IPS-15b (cell line): Measurements from ENCODE around the gene ARHGEF16.

Source experiments
- H3K27me3 ChIP-seq: one replicate; pipeline ENCODE4 v1.6.1; 2013; ENCODE audit warnings: low read length; ENCODE audit not compliant: control insufficient read depth, insufficient read depth
- H3K36me3 ChIP-seq: one replicate; pipeline ENCODE4 v1.6.1; 2013; ENCODE audit warnings: low read length; ENCODE audit not compliant: control insufficient read depth, insufficient read depth
- H3K4me1 ChIP-seq: one replicate; pipeline ENCODE4 v1.6.1; 2013; ENCODE audit warnings: mild to moderate bottlenecking, low read length; ENCODE audit not compliant: control insufficient read depth, insufficient read depth
- H3K4me3 ChIP-seq: one replicate; pipeline ENCODE4 v1.5.1; 2013; ENCODE audit warnings: low read depth, low read length
- H3K9ac ChIP-seq: one replicate; pipeline ENCODE4 v1.6.1; 2013; ENCODE audit warnings: low read depth, mild to moderate bottlenecking, low read length
- H3K9me3 ChIP-seq: one replicate; pipeline ENCODE4 v1.6.1; 2013; ENCODE audit warnings: mild to moderate bottlenecking, low read length; ENCODE audit not compliant: control insufficient read depth, insufficient read depth

ARHGEF16 gene

DNA sequence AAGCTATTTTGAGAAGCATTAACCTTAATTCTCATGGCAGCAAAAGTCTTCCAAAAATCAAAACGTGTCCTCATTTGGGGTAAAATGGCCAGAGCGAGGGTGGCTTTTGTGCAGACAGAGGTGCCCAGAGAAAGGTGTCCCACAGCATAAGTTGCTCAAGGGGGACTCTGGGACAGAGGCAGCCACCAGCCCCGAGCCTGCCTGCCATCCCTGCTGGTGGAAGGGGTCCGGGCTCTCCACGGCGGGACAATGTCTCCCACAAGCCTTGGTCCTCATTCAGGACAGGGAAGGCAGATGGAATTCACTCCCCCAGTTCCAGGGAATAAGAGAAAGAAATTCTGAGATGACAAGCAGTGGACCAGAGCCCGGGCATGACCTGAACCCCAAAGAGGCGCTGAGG lies 12.6 kb upstream of the ARHGEF16 start:
- no peak overlapping the region for H3K9ac ChIP-seq

GRCh38 chr1:3442331-3442730 lies 12.1 kb upstream of the ARHGEF16 start:
- Histone ChIP-seq H3K4me3 (no peak overlapping the region), H3K36me3 (no peaks in the 10 kb centered on the region), H3K4me1 (no peaks in the 10 kb centered on the region), H3K9me3 (no peaks in the 10 kb centered on the region), H3K9ac (no peak overlapping the region), H3K27me3 (no peaks in the 10 kb centered on the region)

More for the DNA sequence above, 12.6 kb upstream of the ARHGEF16 start:
- Histone ChIP-seq H3K4me3 (no peak overlapping the region), H3K9me3 (no peaks in the 10 kb centered on the region), H3K27me3 (no peaks in the 10 kb centered on the region), H3K4me1 (no peaks in the 10 kb centered on the region), H3K36me3 (no peaks in the 10 kb centered on the region)

GRCh38 chr1:3442901-3443300 lies 11.6 kb upstream of the ARHGEF16 start:
- Histone ChIP-seq H3K36me3 (no peaks in the 10 kb centered on the region), H3K27me3 (no peaks in the 10 kb centered on the region), H3K4me1 (no peaks in the 10 kb centered on the region), H3K4me3 (no peak overlapping the region), H3K9ac (no peak overlapping the region), H3K9me3 (no peaks in the 10 kb centered on the region)

- no peaks in the 10 kb centered on the region for H3K36me3 ChIP-seq
- H3K4me1 ChIP-seq, result no peaks in the 10 kb centered on the region
- no peaks in the 10 kb centered on the region for H3K27me3 ChIP-seq
- no peaks in the 10 kb centered on the region for H3K9me3 ChIP-seq
- no peak overlapping the region for H3K4me3 ChIP-seq
- no peak overlapping the region for H3K9ac ChIP-seq
These were observed 10.7 kb upstream of the ARHGEF16 start for GRCh38 chr1:3443807-3444206.

GRCh38 chr1:3444298-3444697 lies 10.2 kb upstream of the ARHGEF16 start:
- Histone ChIP-seq H3K9me3 (no peaks in the 10 kb centered on the region), H3K4me3 (no peak overlapping the region), H3K36me3 (no peaks in the 10 kb centered on the region), H3K4me1 (no peaks in the 10 kb centered on the region), H3K9ac (no peak overlapping the region), H3K27me3 (no peaks in the 10 kb centered on the region)

GRCh38 chr1:3444736-3445135 lies 9.7 kb upstream of the ARHGEF16 start:
- Histone ChIP-seq H3K36me3 (no peaks in the 10 kb centered on the region), H3K4me3 (no peak overlapping the region), H3K27me3 (no peaks in the 10 kb centered on the region), H3K9ac (no peak overlapping the region), H3K4me1 (no peaks in the 10 kb centered on the region), H3K9me3 (no peaks in the 10 kb centered on the region)

DNA sequence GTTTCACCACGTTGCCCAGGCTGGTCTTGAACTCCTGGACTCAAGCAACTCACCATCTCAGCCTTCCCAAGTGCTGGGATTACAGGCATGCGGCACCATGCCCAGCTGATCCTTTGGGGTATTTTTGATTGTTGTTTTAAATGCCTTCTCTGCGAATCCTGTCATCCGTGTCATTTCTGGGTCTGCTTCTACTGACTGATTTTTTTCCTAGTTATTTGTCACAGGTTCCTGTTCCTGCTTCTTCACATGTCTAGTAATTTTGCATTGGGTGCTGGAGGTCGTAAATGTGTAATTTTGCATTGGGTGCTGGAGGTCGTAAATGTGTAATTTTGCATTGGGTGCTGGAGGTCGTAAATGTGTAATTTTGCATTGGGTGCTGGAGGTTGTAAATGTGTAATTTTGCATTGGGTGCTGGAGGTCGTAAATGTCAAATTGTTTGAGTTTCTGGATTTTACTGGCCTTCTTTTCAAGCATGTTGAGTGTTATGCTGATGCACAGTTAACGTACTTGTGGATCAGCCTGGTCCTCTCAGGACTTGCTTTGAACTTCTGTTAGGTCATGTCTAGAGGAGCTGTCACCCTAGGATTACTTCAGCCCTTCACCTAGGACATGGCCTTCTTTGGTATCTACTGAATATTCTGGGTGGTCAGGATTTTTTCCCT lies 4.1 kb upstream of the ARHGEF16 start:
- Histone ChIP-seq H3K27me3 (no peaks in the 10 kb centered on the region), H3K4me1 (peaks cover 6% of the 10 kb centered on the region), H3K4me3 (no peak overlapping the region), H3K9me3 (no peaks in the 10 kb centered on the region), H3K36me3 (no peaks in the 10 kb centered on the region), H3K9ac (no peak overlapping the region)

DNA sequence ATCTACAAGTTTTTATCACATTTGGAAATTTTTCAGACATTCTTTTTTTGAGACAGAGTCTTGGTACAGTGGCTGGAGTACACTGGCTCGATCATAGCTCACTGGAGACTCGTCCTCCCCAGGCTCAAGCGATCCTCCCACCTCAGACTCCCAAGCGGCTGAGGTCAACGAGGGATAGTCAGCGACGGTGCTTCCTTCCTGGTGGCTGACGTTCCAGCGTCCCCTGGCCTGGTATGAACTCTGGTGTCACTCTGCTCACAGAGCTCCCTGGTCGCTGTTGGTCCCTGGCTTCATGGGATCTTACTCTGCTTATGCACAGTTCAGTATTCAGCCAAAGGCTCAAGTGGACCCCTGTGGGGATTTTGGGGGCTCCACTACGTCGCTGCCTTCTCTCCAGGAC lies 3.5 kb upstream of the ARHGEF16 start:
- H3K27me3 ChIP-seq, result no peaks in the 10 kb centered on the region
- H3K9ac ChIP-seq, result no peak overlapping the region
- no peaks in the 10 kb centered on the region for H3K36me3 ChIP-seq
- H3K4me3 ChIP-seq, result no peak overlapping the region
- H3K9me3 ChIP-seq, result no peaks in the 10 kb centered on the region
- H3K4me1 ChIP-seq, result peaks cover 12% of the 10 kb centered on the region

- Histone ChIP-seq H3K27me3 (no peaks in the 10 kb centered on the region), H3K9me3 (no peaks in the 10 kb centered on the region), H3K4me1 (peaks cover 12% of the 10 kb centered on the region), H3K9ac (peak overlapping the region; percentile 60), H3K4me3 (no peak overlapping the region), H3K36me3 (no peaks in the 10 kb centered on the region)
These were observed 2.2 kb upstream of the ARHGEF16 start for GRCh38 chr1:3451994-3452865.

DNA sequence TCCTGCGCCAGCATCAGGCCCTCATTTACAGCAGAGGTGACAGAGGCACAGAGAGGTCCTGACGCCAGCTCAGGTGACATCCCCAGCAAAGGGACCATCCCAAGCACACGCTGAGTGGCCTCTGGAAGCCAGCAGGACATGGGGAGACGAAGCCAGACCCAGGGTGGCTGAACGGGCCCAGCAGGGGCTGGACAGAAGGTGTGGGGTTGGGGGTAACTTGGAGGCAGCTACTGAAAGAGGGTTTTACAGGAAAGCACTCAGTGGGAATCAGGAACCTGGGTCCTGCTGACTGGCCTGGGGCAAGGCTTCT lies 1.6 kb upstream of the ARHGEF16 start:
- H3K27me3 ChIP-seq, result no peaks in the 10 kb centered on the region

DNA sequence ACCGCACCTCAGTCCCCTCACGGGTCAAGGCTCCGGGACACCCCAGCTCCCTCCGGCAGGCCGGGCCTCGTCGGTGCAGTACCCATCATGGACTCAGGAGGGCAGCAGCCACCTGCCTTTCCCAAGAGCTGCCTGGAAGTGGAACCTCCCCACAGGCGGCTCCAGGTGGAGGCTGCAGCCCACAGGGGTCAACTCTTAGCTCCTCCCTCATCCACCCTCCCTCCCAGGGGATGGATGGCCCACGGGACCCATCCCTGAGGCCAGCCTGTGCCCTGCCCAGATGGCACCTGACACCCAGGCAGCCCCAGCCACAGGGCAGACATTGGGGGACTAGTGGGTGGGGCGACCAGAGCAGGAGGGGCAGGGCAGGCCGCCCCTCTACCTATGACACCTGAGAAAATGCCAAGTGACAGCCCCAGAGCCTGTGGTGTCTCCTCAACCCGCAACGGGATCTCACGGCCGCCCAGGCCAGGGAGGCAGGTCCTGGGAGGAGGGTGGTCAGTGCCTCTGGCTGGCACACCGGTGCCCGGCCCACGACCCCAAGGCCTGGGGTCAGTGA lies 1.2 kb upstream of the ARHGEF16 start:
- H3K4me3 ChIP-seq, result peak overlapping the region; percentile 45
- peak overlapping the region; percentile 85 for H3K9ac ChIP-seq
- H3K9me3 ChIP-seq, result no peaks in the 10 kb centered on the region
- no peaks in the 10 kb centered on the region for H3K36me3 ChIP-seq
- no peaks in the 10 kb centered on the region for H3K27me3 ChIP-seq
- H3K4me1 ChIP-seq, result peaks cover 12% of the 10 kb centered on the region

More for the DNA sequence above, 1.6 kb upstream of the ARHGEF16 start:
- no peaks in the 10 kb centered on the region for H3K9me3 ChIP-seq
- H3K4me3 ChIP-seq, result no peak overlapping the region
- H3K36me3 ChIP-seq, result no peaks in the 10 kb centered on the region
- H3K9ac ChIP-seq, result peak overlapping the region; percentile 60
- peaks cover 12% of the 10 kb centered on the region for H3K4me1 ChIP-seq
